ENCODE measurements around the gene PDE8A.
"Not testable (repeated sequence)": the region's sequence is repeated elsewhere in the genome, so short reads cannot be mapped to it uniquely, and the experiment has no call there.

The PDE8A gene

DNA sequence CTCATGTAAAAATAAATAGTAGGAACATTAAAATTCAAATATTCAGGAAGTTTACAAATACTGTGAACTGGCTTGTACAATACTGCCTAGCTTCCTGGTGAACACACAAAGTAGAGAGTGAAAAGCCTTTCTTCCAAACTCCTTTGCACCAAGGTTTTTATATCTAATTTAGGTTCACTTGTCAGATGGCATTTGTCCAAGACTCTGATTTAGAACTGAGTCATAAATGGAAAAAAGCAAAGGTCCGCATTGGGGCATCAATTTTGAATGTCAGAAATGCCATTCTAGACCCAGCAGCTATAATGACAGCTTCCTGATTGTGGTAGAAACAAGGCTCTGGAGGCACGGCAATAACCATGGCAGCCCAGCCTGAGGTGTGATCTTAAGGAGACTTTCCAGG lies 160.7 kb downstream of the PDE8A start:
- no peak for DNase-seq

DNA sequence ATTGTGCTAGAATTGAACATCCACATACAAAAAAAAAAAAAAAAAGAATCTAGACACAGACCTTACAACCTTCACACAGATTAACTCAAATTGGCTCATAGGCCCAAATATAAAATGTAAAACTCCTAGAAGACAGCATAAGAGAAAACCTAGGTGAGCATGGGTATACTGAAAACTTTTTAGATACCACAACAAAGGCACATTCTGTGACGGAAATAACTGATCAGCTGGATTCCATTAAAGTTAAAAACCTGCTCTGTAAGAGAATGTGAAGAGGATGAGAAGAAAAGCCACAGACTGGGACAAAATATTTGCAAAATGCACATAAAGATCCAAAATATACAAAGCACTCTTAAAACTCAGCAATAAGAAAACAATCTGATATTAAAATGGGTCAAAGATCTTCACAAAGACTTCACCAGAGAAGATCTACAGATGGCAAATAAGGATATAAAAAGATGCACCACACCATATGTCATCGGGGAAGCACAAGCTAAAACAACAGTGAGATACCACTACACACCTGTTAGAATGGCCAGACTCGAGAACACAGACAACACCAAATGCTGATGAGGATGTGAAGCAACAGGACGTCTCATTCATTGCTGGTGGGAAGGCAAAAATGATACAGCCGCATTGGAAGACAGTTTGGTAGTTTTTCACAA lies 167.9 kb downstream of the PDE8A start:
- DNase-seq: no peak

DNA sequence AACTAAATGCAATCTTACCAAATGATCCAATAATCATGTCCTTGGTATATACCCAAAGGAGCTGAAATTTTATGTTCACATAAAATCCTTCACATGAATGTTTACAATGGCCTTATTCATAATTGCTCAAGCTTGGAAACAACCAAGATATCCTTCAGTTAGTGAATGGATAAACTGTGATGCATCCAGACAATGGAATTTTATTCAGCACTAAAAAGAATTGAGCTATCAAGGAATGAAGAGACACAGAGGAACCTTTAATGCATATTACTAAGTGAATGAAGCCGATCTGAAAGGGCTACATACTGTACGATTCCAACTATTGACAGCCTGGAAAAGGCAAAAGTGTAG lies 168.4 kb downstream of the PDE8A start:
- no peak for DNase-seq

DNA sequence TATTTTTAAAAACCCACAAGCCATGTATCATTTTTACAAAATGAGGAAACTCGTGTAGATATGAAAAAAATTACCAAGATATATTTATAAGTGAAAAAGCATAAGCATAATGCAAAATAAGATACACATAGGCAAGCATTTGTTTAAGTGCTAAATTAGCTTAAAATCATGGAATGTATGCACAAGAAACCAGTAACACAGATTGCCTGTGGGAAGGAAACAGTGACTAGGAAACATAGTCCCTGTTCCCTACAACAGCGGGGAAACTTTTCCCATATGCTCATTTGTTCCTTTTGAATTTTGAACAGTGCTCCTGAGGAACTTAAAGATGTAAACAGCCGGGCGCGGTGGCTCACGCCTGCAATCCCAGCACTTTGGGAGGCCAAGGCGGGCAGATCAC lies 169.5 kb downstream of the PDE8A start:
- no peak for DNase-seq

DNA sequence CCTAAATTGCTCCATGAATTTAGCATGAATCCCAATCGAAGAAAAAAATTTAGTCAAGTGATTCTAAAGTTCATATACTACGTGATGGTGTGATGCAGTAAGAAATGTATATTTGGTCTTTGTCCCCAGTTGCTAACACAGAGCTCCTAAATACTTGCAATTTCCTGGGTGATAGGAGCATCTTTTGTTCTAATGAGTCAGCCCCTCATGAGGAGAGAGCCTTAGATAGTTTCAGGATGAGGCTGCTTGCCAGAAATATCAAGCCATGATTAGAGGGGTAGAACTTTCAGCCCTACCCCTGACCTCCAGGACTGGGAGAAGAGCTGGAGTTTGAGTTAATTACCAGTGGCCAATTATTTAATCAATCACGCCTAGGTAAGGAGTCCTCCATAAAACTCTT lies 170.2 kb downstream of the PDE8A start:
- no peak for DNase-seq

DNA sequence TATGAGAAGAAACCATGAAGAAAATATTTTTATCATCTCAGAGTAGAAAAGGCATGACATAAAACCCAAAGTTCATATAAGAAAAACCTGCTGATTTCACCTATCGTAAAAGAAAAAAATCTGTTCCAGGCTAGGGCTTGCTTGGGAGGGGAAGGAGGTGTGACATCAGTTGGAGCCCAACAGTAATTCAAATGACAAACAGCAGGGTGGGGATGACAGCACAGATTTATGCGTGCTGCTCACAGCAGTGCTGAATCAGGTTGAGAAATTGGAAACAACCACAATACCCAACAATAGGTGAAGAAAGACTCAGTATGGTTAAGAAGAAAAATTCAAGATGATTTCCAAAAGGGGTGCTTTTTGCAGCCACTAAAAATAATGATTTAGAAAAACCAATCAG lies 172.4 kb downstream of the PDE8A start:
- DNase-seq: no peak

DNA sequence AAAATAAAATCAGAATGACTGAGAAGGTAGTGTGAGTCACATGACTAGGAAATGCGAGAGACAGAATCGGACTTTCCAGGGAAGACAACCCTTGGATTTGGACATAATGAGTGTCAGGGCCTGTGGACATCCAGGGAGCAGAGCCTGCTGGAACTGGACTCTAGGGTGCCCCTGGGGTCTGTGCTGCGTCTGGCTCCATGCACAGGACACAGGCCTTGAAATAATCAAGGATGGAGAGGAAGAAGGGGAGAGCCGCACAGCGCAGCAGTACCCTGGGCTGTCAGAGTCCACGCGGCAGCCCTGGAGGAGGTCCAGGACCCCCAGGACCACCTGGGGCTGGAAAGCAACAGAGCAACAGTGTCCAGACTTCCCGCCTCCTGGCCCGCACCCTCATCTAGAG lies 173.7 kb downstream of the PDE8A start:
- no peak for DNase-seq

DNA sequence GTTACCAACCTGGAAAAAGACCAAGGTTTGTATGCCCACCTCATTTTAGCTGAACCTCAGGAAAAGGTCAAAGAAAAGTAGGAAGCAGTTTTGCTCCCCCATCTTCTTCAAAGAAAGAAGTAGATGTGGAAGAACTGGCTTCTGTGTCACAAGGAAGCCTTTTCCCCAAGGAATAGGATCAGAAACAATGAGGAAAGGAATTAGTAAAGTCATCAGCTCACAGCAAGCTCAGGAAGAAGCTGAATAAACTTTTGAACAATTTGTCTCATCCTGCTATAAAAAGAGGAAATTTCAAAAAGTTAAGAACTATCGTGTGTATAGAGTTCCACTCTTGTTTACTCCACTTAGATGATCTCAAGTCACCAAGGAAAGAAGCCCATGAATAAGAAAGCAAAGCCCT lies 174.2 kb downstream of the PDE8A start:
- DNase-seq: no peak

DNA sequence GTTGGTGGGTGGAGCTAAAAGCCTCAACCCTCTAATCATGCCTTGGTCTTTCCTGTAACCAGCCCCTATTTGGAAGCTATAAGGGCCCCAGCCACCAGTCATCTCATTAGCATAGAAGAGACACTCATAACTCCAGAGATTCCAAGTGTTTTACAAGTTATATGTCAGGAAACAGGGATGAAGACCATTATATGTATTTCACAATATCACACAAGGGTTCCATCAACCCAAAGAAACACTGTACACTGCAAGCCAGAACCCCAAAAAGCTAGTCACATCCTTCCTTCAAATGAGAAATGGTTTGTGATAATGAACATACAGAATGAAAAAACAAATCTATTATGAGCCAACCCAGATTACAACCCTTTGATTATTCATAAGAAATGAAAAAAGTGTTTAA lies 175.7 kb downstream of the PDE8A start:
- no peak for DNase-seq

DNA sequence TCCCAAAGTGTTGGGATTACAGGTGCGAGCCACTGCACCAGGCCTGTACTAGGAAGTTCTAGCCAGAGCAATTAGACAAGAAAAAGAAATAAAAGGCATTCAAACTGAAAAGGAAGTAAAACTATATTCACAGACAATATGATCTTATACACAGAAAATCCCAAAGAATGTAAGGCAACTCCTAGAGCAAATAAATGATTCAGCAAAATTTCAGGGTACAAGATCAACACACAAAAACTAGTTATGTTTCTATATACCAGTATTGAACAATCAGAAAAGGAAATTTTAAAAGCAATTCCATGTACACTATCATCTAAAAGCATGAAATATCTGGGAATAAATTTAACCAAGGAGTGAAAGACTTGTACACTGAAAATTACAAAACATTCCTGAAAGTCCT lies 180.6 kb downstream of the PDE8A start:
- no peak for DNase-seq

DNA sequence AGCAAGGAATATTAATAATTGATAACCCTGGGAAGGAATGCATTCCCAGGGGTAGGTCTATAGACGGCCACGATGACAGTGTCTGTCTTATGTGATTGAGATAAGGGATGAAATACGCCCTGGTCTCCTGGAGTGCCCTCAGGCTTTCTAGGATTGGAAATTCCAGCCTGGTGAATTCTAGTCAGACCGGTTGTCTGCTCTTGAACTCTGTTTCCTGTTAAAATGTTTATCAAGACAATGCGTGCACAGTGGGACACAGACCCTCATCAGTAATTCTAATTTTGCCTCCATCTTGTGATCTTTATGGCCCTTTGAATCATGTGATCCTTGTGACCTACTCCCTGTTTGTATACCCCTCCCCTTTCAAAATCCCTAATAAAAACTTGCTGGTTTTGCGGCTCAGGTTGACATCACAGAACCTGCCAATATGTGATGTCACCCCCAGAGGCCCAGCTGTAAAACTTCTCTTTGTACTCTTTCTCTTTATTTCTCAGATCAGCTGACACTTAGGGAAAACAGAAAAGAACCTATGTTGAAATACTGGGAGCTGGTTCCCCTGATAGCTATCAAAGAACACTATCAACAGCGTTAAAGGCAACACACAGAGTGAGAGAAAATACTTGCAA lies 183.3 kb downstream of the PDE8A start:
- DNase-seq: no peak

DNA sequence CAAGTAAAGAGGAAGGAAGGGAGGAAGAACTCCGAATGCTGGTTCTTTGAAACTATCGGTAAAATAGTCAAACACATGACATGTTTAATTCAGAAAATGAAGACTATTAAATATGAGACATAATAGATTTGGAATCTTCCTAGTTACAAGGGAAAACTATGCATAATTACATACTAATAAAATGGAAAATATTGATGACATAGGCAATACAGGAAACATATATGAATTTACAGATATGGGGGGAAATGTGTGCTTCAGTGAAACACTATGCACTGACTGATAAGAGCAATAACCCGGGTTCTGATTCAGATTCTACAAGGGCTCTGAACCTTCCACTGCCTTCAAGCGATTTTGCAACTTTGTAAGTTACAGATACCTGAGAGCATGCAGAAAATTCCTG lies 185.9 kb downstream of the PDE8A start:
- no peak for DNase-seq

DNA sequence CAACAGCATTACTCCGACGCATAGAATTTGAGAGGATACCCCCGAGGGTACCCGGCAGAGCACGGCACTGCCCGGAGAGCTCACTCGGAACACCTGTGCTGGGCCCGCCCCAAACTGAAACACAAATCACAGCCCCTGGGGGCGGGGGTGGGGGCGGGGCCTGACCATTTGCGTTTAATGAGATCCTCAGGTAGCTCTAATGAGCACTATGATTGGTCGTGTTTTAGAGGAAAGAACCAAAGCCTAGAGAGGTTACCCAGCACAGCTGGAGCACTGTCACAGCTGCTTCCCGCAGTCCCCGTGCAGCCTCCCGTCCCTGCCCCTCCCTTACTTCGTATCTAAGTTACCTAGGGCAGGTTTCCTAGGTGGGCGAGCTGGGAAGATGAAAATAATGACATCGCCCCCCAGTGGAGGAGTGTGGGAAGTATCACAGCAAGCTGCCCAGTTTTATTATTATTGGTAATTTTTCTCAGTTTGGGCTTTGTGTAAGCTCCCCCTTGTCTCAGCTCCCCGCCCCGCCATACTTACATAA lies 187.1 kb downstream of the PDE8A start:
- DNase-seq: peak; percentile 54 to 58

DNA sequence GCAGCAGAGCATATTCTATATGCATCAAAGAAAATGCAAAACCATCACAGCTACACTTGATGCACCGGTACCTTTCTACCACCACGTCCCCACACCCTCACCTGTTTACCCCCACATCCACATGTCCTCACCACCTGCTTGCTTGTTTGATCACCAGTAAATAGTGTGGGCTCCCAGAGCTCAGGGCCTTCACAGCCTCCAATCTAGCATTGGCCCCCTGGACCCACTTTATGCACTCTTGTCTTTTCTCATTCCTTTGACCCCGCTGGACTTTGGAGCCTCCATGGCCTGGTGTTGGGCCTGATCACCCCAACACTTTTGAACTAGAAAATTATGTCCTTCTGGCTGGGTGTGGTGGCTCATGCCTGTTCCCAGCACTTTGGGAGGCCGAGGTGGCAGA lies 190.1 kb downstream of the PDE8A start:
- DNase-seq: no peak

DNA sequence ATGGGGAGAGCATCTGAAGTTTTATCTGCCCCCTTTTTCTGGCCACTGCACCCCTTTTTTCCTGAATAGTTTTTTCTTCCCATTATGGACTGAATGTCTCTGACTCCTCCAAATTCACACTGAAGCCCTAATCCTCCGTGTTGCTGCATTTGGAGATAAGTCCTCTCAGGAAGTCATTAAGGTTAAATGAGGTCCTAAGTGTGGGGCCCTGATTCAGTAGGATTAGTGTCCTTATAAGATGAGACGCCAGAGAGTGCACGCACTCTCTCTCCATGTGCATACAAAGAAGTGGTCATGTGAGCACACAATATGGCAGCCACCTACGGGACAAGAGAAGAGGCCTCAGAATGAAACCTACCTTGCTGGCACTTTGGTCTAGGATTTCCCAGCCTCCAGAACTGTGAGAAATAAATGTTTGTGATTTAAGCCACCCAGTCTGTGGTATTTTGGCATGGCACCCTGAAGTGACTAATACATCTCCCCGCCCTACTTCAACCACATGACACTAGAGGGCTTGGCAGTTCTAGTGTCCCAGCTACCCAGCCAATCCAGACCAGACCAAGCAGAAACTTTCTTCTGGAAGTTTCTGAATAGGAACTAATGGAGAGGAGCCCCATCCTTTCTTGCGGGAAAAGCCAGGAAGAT lies 191.3 kb downstream of the PDE8A start:
- no peak for DNase-seq

DNA sequence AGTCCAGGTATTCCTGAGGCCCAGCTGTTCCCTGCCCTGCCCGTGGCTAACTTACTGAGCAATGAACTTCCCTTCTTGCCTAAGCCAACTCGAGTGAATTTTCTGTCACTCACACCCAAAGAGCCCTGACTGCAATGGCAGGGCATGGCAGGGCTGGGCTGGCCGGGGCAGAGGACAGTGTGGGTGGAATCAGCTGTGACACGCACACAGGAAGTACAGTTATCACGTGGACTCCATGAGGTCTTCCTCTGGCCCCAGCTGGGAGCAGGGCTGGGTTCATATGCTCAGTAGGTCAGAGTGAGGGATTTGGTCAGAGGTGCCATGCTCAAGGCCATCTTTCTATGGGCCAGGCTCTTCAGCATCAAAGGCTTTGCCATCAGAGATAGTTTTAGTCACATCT lies 192.0 kb downstream of the PDE8A start:
- DNase-seq: not testable (repeated sequence)

DNA sequence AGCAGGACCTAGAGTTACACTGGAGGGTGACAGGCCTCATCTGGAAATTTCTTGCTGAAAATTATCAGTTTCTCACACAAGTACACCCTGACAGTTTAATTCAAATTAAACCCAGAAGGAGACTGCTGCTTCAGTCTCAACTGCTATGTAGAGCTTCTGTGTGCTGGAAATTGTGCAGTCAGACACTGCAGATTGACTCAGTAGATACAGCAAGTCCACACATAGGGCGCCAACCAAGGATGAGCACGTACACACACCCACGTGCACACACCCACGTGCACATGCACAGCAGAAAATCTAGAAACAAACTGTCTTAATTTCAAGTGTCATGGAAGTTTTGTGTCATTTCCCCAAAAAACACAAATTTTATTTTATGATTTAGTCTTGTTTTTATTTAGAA lies 192.9 kb downstream of the PDE8A start:
- DNase-seq: no peak

DNA sequence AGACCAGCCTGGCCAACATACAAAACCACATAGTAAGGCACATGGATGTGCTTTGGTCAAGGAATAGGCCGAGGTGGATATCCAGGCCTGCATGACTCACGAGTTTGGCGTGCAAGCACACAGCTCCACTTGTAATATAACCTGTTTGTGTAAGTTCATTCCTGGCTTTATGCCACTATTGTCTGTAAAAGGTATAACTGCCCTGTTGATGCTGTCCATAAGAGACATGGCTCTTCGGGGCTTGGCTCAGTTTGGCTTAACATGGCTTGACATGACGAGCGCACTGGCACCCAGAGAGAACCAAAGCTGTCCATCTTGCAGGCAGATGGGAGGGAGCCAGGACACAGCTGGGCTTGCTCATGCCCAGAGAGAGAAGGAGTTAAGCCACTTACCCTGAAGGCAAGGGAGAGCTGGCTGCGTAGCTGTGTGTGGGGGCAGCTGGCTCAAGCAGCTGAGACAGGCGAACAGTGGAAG lies 195.4 kb downstream of the PDE8A start:
- not testable (repeated sequence) for DNase-seq

DNA sequence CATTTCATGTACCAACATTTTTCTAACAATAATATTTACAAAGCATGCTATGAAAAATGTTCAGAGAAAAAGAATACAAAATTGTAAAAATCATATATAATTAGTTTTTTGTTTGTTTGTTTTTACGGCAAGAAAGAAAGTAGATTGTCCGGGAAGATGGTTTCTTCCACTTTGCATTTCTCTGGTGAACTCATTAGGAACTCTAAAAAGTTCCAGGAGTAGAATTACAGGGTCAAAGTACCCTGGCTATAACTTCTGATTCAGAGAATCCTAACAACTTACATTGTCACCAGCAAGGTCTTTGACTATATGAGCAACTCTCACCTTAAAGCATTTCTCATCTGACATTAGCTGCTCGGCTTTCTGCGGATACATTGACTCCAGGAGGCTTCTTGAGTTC lies 196.7 kb downstream of the PDE8A start:
- DNase-seq: no peak

DNA sequence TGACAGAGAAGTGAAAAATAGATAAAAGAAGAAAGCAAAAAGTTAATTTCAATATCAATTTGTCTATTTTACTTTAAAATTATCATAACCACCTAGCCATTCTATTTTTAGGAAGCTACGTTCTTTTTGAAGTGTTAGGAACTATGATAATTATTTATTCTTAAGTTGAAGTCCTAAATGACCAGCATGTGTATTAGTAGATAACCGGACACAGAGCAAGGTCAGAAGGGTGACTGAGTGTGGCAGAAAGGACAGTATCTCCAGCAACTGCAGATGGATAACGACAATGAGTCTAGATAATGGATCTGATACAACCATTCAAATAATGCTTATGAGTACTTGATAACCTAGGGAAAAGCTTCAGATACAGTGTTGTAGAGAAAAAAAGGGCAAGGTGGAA lies 198.0 kb downstream of the PDE8A start:
- no peak for DNase-seq

DNA sequence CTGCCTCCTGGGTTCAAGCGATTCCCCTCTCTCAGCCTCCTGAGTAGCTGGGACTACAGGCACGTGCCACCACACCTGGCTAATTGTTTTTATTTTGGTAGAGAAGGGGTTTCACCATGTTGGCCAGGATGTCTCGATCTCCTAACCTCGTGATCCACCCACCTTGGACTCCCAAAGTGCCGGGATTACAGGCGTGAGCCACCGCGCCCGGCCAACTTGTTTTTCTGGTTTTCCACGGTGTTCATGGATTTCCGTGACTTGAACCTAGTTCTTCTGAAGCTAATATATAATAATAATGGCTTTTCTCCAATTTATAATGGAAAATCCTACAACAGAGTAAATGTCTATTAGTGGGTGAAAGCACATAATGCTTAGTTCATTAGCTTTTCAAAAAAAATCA lies 203.7 kb downstream of the PDE8A start:
- not testable (repeated sequence) for DNase-seq

DNA sequence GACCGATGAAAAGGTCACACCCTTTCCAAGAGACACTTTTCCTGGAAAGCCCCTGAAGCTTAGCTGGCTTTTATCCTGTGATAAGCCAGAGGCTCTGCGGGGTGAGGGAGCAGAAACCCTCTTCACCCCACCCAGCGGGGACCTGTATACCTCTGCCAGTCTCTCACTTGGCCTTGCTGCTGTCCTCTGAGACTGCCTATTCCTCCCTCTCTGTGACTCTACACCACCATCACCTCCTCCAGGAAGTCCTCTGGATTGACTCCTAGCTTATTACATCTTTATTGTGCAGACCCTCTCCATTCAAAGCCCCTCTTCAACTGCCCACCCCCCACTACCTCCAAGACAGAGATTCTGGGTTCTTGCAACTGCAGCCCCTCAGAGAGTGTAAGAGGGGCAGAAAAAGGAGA lies 206.5 kb downstream of the PDE8A start:
- not testable (repeated sequence) for DNase-seq
